Common myeloid progenitor, CD34-positive (primary cell): ENCODE measurements around the gene ADGRG7.
A peak's percentile ranks its signal among the peaks of the same experiment; 100 is the strongest.

Source experiments
- CTCF ChIA-PET: fragments of 350-600 bp; sonication (Branson Sonifier 250); formaldehyde crosslinking; loops from one replicate; lab custom pipeline; 2021; ENCODE audit warnings: antibody characterized with exemption; lab: Charles Lee
- POLR2A ChIA-PET: fragments of 350-600 bp; sonication (Branson Sonifier 250); formaldehyde crosslinking; loops from one replicate; lab custom pipeline; 2021; ENCODE audit warnings: antibody characterized with exemption; lab: Charles Lee
- DNase-seq, 3 donors: peaks; one replicate each; pipeline versions ENCODE4 v3.0.0 to v3.0.0-alpha.2; 2013
- H3K27ac ChIP-seq, 2 experiments: 1 replicate in 1 of 2; 2 replicates in 1 of 2; pipeline ENCODE4 v1.7.0; 2013; ENCODE audit warnings: inconsistent platforms in 2 of 2, low read length in 2 of 2, mild to moderate bottlenecking in 2 of 2, low read depth in 1 of 2, moderate library complexity in 1 of 2; ENCODE audit not compliant: severe bottlenecking in 2 of 2, insufficient read depth in 1 of 2, poor library complexity in 1 of 2
- H3K27me3 ChIP-seq, 5 experiments: replicated peaks in 2 of 5; 1 replicate in 3 of 5; 2 replicates in 2 of 5; pipeline versions ENCODE4 v1.6.1 to v1.7.0; 2013; ENCODE audit warnings: low read length in 4 of 5, mild to moderate bottlenecking in 2 of 5, moderate library complexity in 2 of 5, inconsistent platforms in 1 of 5; ENCODE audit not compliant: insufficient read depth in 5 of 5, control insufficient read depth in 4 of 5
- H3K36me3 ChIP-seq, 4 experiments: 1 replicate in 2 of 4; 2 replicates in 2 of 4; pipeline versions ENCODE4 v1.6.1 to v1.7.0; 2013; ENCODE audit warnings: low read length in 3 of 4, control low read depth in 1 of 4, mild to moderate bottlenecking in 1 of 4; ENCODE audit not compliant: control insufficient read depth in 4 of 4, insufficient read depth in 4 of 4
- H3K4me1 ChIP-seq, 4 experiments: 1 replicate in 3 of 4; 2 replicates in 1 of 4; pipeline versions ENCODE4 v1.6.1 to v1.7.1; 2013; ENCODE audit warnings: low read length in 3 of 4, mild to moderate bottlenecking in 3 of 4, control low read depth in 1 of 4, inconsistent platforms in 1 of 4, moderate library complexity in 1 of 4; ENCODE audit not compliant: control insufficient read depth in 4 of 4, insufficient read depth in 4 of 4; ENCODE audit errors: control extremely low read depth in 1 of 4
- H3K4me3 ChIP-seq, 7 experiments: 1 replicate in 4 of 7; 2 replicates in 3 of 7; pipeline versions ENCODE4 v1.5.1 to v1.7.0; 2013; ENCODE audit warnings: mild to moderate bottlenecking in 7 of 7, low read length in 6 of 7, moderate library complexity in 6 of 7, inconsistent platforms in 2 of 7, low read depth in 2 of 7, control low read depth in 1 of 7; ENCODE audit not compliant: insufficient read depth in 4 of 7, control insufficient read depth in 1 of 7; ENCODE audit errors: extremely low read depth in 1 of 7
- H3K9me3 ChIP-seq, 5 experiments: 1 replicate in 4 of 5; 2 replicates in 1 of 5; pipeline versions ENCODE4 v1.6.1 to v1.7.1; 2013; ENCODE audit warnings: low read length in 4 of 5, mild to moderate bottlenecking in 2 of 5, inconsistent platforms in 1 of 5, low read depth in 1 of 5, moderate library complexity in 1 of 5; ENCODE audit not compliant: control insufficient read depth in 4 of 5, insufficient read depth in 2 of 5; ENCODE audit errors: control extremely low read depth in 1 of 5
- WGBS: methylation state at CpG from one replicate; pipeline ENCODE4 v1.1.5; 2013; ENCODE audit not compliant: insufficient coverage; 5-methylcytosine and 5-hydroxymethylcytosine counted together

Gene ADGRG7

GRCh38 chr3:100730524-100730923, 121.1 kb downstream of the ADGRG7 start:
- H3K27me3 ChIP-seq, result no peaks in the 10 kb centered on the region
- WGBS, result 42% methylated on average over 2 of the region's 3 CpGs
- no peak for DNase-seq
- H3K9me3 ChIP-seq, result no peaks in the 10 kb centered on the region
- H3K36me3 ChIP-seq, result peaks cover 21 to 75% (median 38%) of the 10 kb centered on the region in 4 experiments
- peak overlapping the region in 1 of 2 experiments; percentile 28 for H3K27ac ChIP-seq
- peaks cover 0 to 4% (median 0%) of the 10 kb centered on the region in 4 experiments for H3K4me1 ChIP-seq
- H3K4me3 ChIP-seq, result no peak overlapping the region
- CTCF ChIA-PET, result interaction anchor here (1.0 to 1.7 kb wide), 2 partner anchors 9 to 268 kb away, joined by 3 to 4 read pairs; no protein-coding TSS in a partner anchor
- POLR2A ChIA-PET, result no interaction called here

GRCh38 chr3:100732435-100732834, 123.0 kb downstream of the ADGRG7 start:
- Histone ChIP-seq H3K9me3 (no peaks in the 10 kb centered on the region), H3K36me3 (peaks cover 20 to 78% (median 38%) of the 10 kb centered on the region in 4 experiments), H3K4me1 (peaks cover 0 to 4% (median 0%) of the 10 kb centered on the region in 4 experiments), H3K27ac (no peak overlapping the region), H3K27me3 (no peaks in the 10 kb centered on the region), H3K4me3 (no peak overlapping the region)
- ChIA-PET POLR2A (no interaction called here), CTCF (interaction anchor here (1.1 kb wide), 1 partner anchor 15 kb away, joined by 3 read pairs; no protein-coding TSS in a partner anchor)
- DNase-seq, result no peak
- WGBS, result 100% methylated on average over 1 of the region's 3 CpGs

- no CpG with 5 or more reads among the region's 2 CpGs for WGBS
- DNase-seq, result peak; percentile 22 to 51 (median 38)
- H3K9me3 ChIP-seq, result no peaks in the 10 kb centered on the region
- CTCF ChIA-PET, result interaction anchor here (0.9 to 1.9 kb wide), 8 partner anchors 10 to 655 kb away, joined by 3 to 6 read pairs (median 3); partner anchors contain the start of gene TFG
- H3K4me1 ChIP-seq, result no peaks in the 10 kb centered on the region
- no peak overlapping the region for H3K4me3 ChIP-seq
- H3K36me3 ChIP-seq, result peaks cover 29 to 87% (median 55%) of the 10 kb centered on the region in 4 experiments
- H3K27me3 ChIP-seq, result no peaks in the 10 kb centered on the region
- no peak overlapping the region for H3K27ac ChIP-seq
- POLR2A ChIA-PET, result no interaction called here
Observed at GRCh38 chr3:100737334-100737733, 127.9 kb downstream of the ADGRG7 start.

- POLR2A ChIA-PET, result interaction anchor here (0.6 kb wide), 1 partner anchor 152 kb away, joined by 3 read pairs; no protein-coding TSS in a partner anchor
- Histone ChIP-seq H3K27ac (no peak overlapping the region), H3K4me3 (no peak overlapping the region), H3K36me3 (peaks cover 21 to 80% (median 57%) of the 10 kb centered on the region in 4 experiments), H3K9me3 (no peaks in the 10 kb centered on the region), H3K4me1 (no peaks in the 10 kb centered on the region), H3K27me3 (no peaks in the 10 kb centered on the region)
- CTCF ChIA-PET, result interaction anchor here (1.0 to 1.4 kb wide), 3 partner anchors 10 to 276 kb away, joined by 3 to 5 read pairs (median 3); no protein-coding TSS in a partner anchor
- WGBS, result no CpG with 5 or more reads among the region's 1 CpG
- no peak for DNase-seq
Observed at GRCh38 chr3:100740207-100740606, 130.8 kb downstream of the ADGRG7 start.

GRCh38 chr3:100743535-100743934, 134.1 kb downstream of the ADGRG7 start:
- peaks cover 26 to 78% (median 50%) of the 10 kb centered on the region in 4 experiments for H3K36me3 ChIP-seq
- H3K27me3 ChIP-seq, result no peaks in the 10 kb centered on the region
- CTCF ChIA-PET, result interaction anchor here (0.6 to 2.2 kb wide), 7 partner anchors 8 to 510 kb away, joined by 3 to 5 read pairs (median 3); no protein-coding TSS in a partner anchor
- H3K4me1 ChIP-seq, result no peaks in the 10 kb centered on the region
- no peak overlapping the region for H3K27ac ChIP-seq
- no peaks in the 10 kb centered on the region for H3K9me3 ChIP-seq
- 100% methylated on average over 1 of the region's 3 CpGs for WGBS
- POLR2A ChIA-PET, result interaction anchor here (0.6 kb wide), 1 partner anchor 507 kb away, joined by 5 read pairs; no protein-coding TSS in a partner anchor
- no peak overlapping the region for H3K4me3 ChIP-seq
- DNase-seq, result no peak

GRCh38 chr3:100744671-100745070, 135.3 kb downstream of the ADGRG7 start:
- Histone ChIP-seq H3K27ac (no peak overlapping the region), H3K9me3 (no peaks in the 10 kb centered on the region), H3K36me3 (peaks cover 26 to 80% (median 50%) of the 10 kb centered on the region in 4 experiments), H3K4me1 (no peaks in the 10 kb centered on the region), H3K27me3 (no peaks in the 10 kb centered on the region), H3K4me3 (no peak overlapping the region)
- CTCF ChIA-PET, result interaction anchor here (2.2 kb wide), 1 partner anchor 26 kb away, joined by 5 read pairs; no protein-coding TSS in a partner anchor
- POLR2A ChIA-PET, result no interaction called here
- WGBS, result no CpG with 5 or more reads among the region's 2 CpGs
- no peak for DNase-seq
